Measurements from ENCODE around the gene SSBP3.

Gene SSBP3

GRCh38 chr1:54283635-54284385, 122.4 kb downstream of the SSBP3 start:
- no peak for DNase-seq (ENCODE audit: low read depth)

- DNase-seq (ENCODE audit: low read depth) = no peak
These were observed 123.9 kb downstream of the SSBP3 start for GRCh38 chr1:54282101-54282847.

DNA sequence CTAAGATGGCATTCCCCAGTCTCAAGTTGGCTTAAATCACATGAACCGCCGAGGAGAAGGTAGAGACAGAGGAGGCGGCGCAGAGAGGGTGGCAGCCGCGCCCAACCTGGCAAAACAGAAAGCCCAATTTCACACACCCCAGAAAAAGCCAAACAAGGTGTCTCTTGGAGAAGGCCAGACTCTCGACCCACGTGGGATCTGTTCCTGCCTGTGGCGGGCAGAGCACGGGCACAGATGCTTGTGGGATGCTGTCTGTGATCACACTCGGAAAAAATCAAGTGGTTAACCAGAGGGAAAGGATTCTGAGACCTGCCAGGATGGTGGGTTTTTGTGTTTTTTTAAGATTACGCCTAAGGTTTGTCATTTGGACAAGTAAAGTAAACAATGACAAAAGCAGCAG, 125.5 kb downstream of the SSBP3 start:
- no peak for DNase-seq (ENCODE audit: low read depth)

- no peak for DNase-seq (ENCODE audit: low read depth)
These were observed 126.7 kb downstream of the SSBP3 start for GRCh38 chr1:54279457-54279856.

GRCh38 chr1:54278941-54279422, 127.2 kb downstream of the SSBP3 start:
- DNase-seq (ENCODE audit: low read depth) = no peak

- DNase-seq (ENCODE audit: low read depth) = no peak
These were observed 128.5 kb downstream of the SSBP3 start for GRCh38 chr1:54277451-54278341.

GRCh38 chr1:54276617-54277450, 129.4 kb downstream of the SSBP3 start:
- no peak for DNase-seq (ENCODE audit: low read depth)

GRCh38 chr1:54275349-54275748, 130.8 kb downstream of the SSBP3 start:
- no peak for DNase-seq (ENCODE audit: low read depth)

DNA sequence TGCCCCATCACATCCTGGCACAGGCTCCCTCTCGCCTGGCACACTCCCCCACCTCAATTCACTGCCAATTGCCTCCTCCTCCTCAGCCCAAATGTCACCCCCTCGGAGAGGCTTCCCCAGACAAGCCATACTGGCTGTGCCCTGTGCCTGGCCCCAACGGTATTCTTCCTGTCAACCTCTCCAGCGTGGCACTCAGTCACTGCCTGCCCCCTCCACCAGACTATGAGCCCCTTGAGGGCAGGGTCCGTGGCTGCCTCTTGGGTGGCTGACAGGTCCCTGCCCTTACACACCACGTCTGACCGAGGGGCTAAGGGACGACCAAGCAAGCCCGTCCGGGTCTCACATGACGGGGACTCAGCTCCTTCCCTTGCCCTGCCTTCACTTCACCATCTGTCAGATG, 131.3 kb downstream of the SSBP3 start:
- DNase-seq (ENCODE audit: low read depth) = no peak

- DNase-seq (ENCODE audit: low read depth) = no peak
These were observed 131.7 kb downstream of the SSBP3 start for GRCh38 chr1:54274448-54274847.

- DNase-seq (ENCODE audit: low read depth) = no peak
These were observed 132.4 kb downstream of the SSBP3 start for GRCh38 chr1:54273795-54274163.

GRCh38 chr1:54273092-54273794, 133.0 kb downstream of the SSBP3 start:
- no peak for DNase-seq (ENCODE audit: low read depth)

DNA sequence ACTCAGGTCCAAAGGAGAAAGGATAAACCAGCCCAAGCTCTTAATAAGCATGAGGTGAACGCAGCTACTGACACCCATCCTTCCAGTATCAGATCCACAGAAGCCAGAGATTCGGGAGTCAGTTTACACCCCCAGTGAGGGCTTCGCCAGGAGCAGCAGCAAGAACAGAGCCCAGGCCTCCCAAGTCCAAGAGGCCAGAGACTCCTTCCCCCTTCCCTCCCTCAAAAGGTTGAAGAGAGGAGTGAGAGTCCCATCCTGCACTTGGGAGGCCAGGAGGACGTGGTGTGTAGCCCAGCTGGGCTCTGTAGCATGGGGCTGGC, 133.5 kb downstream of the SSBP3 start:
- DNase-seq (ENCODE audit: low read depth) = no peak

- DNase-seq (ENCODE audit: low read depth) = no peak
These were observed 134.1 kb downstream of the SSBP3 start for GRCh38 chr1:54272134-54272533.

- DNase-seq (ENCODE audit: low read depth) = no peak
These were observed 134.9 kb downstream of the SSBP3 start for GRCh38 chr1:54271341-54271740.

DNA sequence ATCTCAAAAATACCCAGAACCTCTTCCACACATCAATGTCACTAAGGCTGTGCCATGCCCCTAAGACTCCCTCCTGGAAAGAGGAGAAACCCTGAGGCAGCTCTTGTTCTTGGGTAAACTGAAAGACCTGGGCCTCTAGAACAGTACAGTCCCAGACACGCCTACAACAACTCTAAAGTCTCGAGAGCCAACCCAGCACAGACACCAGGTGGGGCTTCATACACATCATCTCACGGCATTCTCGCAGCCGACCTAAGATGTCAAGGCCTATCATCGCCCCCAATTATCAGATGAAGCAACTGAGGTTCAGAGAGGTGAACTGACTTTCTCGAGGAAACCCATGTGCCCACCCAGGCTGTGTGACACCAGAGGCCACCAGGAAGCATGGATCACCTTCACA, 135.7 kb downstream of the SSBP3 start:
- DNase-seq (ENCODE audit: low read depth) = no peak

DNA sequence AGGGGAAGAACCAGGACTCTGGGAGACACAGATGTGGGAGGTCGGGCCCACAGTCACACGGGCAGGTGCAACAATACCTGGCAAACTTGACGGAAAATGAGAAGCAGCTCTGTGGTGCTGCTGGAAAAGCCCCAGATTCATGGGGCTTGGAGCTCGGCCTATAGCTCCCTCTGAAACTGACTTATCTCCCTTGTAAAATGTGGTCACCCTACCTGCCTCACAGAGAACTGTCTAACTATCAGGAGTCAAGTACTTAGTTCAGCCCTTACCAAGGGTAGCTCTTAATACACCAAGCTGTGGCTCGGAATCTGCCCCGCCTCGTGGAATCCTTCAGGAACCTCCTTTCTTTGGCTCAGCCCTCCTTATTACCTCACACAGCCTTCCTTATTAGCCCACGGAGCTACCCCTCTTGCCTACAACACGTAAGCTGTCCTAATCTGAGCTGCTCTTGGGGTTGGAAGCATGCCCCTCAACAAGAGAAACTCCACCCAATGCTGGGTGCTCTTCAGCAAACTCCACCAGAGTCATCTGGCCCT, 137.4 kb downstream of the SSBP3 start:
- no peak for DNase-seq (ENCODE audit: low read depth)

DNA sequence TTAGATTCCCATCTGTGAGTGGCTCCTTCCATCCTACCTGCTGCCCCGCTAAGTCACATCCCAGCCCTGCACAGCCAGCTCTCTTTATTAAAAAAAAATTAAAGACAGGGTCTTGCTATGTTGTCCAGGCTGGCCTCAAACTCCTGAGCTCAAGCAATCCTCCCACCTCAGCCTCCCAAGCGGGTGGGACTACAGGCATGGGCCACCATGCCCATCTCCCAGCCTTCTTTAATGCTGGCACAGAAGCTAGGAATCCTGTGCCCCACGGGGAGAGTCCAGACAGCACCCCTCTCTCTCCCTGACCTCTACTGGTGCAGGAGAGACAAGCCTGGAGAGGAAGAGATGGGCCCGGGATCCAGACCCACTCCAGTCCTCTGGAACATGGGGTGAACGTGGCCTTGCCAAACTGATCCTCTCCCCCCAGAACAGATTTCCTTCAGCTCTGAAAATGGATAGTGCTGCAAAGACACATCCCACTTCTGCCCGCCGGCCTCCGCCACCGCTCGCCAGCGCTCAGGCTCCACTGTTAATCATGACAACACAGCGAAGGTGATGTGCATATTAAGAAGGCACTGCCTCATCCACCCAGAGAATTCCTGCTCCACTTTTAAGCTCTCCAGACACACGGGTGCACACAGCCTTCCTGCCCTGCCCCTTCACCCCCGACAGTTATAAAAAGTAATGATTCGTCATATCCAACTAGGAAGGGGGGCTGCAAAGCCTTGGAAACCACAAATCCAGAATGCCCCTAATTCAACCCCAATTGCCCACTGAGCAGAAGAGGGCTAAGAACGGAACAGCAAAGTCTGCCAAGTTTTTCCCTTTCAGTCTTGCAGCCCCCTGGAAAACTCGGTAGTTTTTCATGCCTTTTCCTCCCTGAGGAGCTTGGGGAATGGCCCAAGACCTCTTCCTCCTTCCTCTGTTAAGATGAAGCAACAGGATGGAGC, 138.1 kb downstream of the SSBP3 start:
- no peak for DNase-seq (ENCODE audit: low read depth)

DNA sequence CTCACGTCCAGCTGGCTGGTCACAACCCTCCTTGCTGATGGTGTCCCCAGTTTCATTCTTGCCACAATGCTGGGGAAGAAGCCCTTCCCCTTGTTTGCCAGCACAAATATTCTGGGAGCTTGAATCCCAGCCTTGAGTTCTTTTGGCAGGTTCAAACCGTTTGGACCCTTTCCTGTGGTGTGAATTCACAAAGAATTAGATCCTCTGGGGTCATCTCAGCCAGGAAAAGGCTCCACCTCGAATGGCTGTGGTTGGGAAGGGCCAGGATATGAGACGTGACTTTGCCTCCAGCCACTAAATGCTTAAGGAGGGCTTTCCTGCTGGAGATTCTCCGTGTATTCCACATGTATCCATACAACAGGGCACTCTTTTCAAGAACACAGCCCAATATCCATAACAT, 139.3 kb downstream of the SSBP3 start:
- no peak for DNase-seq (ENCODE audit: low read depth)

- DNase-seq (ENCODE audit: low read depth) = no peak
These were observed 140.0 kb downstream of the SSBP3 start for GRCh38 chr1:54266195-54266594.
